ENCODE results near the gene RGPD4.
"Not testable (repeated sequence)": the region's sequence is repeated elsewhere in the genome, so short reads cannot be mapped to it uniquely, and the experiment has no call there.

The RGPD4 gene

DNA sequence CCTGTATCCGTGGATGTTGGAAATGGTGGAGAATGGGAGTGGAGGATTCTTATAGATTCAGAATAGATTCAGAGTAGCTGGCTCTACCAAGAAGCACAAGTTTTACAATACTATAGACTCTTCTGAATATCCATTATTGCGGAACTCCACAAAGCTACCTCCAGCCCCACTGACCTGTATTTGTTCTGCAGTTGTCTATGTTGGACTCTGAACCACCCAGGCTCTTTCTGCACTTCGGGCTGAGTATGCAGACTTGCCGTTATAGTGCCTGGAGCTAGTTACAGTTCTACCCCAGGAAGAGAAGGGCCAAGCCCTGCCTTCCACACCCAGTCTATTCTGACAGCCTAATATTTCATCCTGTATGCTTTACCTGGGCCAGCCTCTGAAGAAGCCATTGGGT, 4.4 kb upstream of the RGPD4 start:
- no peak for TF ChIP-seq CTCF (IDR thresholded peaks at IDR 0.05; ENCODE audit: low read depth, low read length)
- H3K4me3 ChIP-seq (ENCODE audit: low read depth, low read length), result no peak overlapping the region

DNA sequence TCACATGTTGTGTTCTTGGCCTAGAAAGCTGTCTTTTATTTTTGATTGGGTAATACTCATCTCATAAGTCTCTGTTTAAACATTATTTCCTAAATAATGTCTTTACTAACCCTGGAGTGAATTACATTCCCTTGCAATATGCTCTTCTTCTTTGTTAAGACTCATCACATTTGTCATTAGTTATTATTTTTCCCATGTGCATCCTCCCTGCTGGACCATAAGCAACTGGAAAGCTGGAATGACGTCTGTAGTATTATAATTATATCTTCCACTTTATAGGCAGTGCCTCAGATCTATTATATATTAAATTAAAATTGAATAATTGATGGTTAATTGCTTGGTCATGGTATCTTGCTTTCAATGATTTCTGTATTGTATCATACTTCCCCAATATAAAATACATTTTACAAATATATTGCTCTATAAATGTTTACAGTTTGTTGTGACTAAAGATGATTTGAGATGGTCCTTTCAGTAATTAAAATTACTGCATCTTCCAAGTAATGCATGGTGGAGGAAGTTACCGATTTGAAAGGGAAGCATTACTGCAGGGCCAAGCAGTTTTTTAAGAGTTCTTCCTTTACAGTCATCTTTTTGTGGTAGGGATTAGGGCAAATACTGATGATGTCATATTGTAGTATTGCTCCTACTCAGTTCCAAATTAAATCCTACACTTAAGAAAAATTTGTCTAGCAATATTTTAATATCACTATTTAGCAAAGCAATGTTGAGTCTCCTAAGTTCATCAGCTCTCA, 2.1 kb upstream of the RGPD4 start:
- TF ChIP-seq CTCF (IDR thresholded peaks at IDR 0.05; ENCODE audit: low read depth, low read length), result no peak
- no peak overlapping the region for H3K4me3 ChIP-seq (ENCODE audit: low read depth, low read length)

- H3K4me3 ChIP-seq (ENCODE audit: low read depth, low read length), result no peak overlapping the region
- no peak for TF ChIP-seq CTCF (IDR thresholded peaks at IDR 0.05; ENCODE audit: low read depth, low read length)
These were observed 1.5 kb upstream of the RGPD4 start for GRCh38 chr2:107825206-107825563.

DNA sequence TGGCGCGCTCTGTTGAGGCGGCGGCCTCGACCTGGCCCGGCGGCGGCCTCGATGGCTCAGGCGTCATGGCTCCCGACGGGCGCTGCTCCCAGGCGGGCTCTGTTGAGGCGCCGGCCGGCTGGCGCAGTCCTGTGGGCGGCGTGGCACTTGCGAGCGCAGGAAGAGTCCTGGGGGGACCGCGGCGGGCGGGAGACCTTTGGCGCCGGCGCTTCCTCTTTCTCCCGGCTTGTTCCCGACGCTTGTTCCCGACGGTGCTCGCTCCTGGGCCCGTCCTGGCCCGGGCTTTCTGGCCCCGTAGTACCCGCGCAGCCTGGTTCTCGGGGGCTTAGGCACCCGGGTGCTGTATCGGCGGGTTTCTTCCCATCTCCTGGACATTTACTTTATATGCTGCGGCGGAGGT, 2.8 kb downstream of the RGPD4 start:
- H3K4me3 ChIP-seq (ENCODE audit: low read depth, low read length), result not testable (repeated sequence)

DNA sequence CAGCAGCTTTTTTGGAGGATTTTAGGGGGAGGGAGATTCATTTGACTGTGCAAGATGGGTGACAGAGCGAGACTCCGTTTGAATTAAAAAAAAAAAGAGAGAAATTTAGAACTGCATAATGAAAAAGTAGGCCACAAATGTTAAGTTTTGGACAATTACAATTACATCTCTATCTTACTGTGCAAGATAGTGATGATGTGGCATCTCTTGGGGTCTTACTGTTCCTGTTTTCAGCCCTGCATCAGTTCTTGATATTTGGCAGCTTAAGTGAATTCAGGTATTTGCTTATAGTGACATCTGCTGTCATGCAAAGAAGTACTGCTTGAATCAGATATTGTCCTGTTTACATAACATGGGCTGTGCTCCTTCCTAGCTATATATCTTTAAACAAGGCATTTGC, 6.5 kb downstream of the RGPD4 start:
- H3K4me3 ChIP-seq (ENCODE audit: low read depth, low read length), result not testable (repeated sequence)

GRCh38 chr2:107833618-107834017, 6.9 kb downstream of the RGPD4 start:
- H3K4me3 ChIP-seq (ENCODE audit: low read depth, low read length), result not testable (repeated sequence)

GRCh38 chr2:107916121-107916520, 89.4 kb downstream of the RGPD4 start:
- not testable (repeated sequence) for H3K4me3 ChIP-seq (ENCODE audit: low read depth, low read length)

DNA sequence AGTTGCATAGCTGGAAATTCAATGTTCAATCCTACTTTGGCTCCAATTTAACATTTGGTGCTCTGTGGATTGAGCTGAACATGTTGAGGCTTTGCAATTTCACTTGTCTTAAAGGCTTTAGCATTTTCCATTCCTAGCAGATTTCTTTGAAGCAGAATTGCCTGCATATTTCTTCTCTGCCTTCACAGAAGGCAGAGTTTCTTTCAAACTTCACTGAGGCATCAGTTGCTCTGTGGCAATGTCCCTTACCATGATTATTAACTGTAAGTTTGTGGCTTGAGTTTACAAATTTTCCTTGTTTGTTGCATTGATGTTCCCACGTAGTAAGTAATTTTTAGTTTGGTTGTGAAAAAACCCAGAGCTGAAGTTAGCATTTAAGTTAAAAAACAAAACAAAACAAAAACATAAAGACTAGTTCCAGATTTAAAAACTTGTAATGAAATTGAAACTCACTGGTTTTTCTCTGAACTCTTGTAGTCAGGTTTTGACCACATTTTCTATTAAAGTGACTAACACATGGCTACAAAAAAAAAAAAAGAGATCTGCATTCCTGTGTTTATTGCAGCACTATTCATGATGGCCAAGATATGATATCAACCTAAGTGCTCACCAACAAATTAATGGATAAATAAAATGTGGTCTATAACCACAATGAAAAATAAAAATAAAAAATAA, 90.1 kb downstream of the RGPD4 start:
- H3K4me3 ChIP-seq (ENCODE audit: low read depth, low read length), result not testable (repeated sequence)

DNA sequence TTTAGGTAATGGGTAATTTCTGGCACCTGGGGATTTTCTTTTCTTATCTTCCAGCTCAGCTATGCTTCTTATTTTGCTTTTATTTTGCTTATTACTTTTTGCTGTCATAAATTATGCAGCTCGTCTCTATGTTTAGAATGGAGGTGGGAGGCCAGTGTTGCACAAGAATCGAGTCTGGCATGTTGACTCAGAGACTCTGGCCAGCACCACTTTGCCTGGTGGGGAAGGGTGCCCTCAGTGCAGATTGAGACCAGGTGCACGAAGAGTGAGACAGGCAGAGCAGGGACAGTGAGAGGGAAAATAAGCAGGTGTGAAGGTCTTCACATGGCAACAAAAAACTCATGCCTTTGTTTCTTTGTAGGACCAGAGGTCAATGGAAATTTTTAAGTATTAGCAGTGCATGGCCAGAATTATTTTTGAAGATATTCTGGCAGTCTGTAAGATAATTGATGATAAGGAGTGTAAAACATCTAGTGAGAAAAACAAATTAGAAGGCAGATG, 100.4 kb downstream of the RGPD4 start:
- TF ChIP-seq CTCF (IDR thresholded peaks at IDR 0.05; ENCODE audit: low read depth, low read length), result no peak
- H3K4me3 ChIP-seq (ENCODE audit: low read depth, low read length), result no peak overlapping the region

DNA sequence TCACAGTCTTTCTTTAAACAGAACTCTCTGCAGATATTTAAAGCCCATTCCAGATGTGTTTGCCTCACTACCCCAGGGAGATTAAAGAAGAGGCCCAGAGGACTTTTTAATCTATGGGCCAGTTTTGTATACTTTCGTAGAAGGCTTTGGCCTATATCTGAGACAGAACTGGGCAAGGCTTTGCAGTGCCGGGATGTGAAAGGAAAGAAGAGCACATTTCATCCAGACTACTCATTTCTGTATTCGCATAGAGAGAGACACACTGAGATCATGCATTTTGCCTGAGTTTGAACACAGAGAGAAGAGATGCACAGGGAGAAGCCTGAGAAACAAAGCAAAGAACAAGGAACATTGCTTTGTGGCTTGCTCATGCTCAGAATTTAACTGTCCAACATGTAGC, 104.7 kb downstream of the RGPD4 start:
- H3K4me3 ChIP-seq (ENCODE audit: low read depth, low read length), result no peak overlapping the region
- TF ChIP-seq CTCF (IDR thresholded peaks at IDR 0.05; ENCODE audit: low read depth, low read length), result no peak

Measured in WI38 (cell line).